ENCODE measurements around the gene TPCN1.

Gene TPCN1

GRCh38 chr12:113253532-113254285 lies 32.4 kb downstream of the TPCN1 start:
- DNase-seq (ENCODE audit: extremely low spot score, insufficient read length, low read depth) (no peak), FAIRE-seq (no peak)

GRCh38 chr12:113254298-113254697 lies 33.0 kb downstream of the TPCN1 start:
- DNase-seq (ENCODE audit: extremely low spot score, insufficient read length, low read depth) (no peak), FAIRE-seq (no peak)

- FAIRE-seq: no peak
- DNase-seq (ENCODE audit: extremely low spot score, insufficient read length, low read depth): no peak
These were observed 36.3 kb downstream of the TPCN1 start for GRCh38 chr12:113257564-113257963.

- DNase-seq (ENCODE audit: extremely low spot score, insufficient read length, low read depth) (no peak), FAIRE-seq (no peak)
These were observed 38.9 kb downstream of the TPCN1 start for GRCh38 chr12:113260127-113260526.

- FAIRE-seq: no peak
- no peak for DNase-seq (ENCODE audit: extremely low spot score, insufficient read length, low read depth)
These were observed 39.5 kb downstream of the TPCN1 start for GRCh38 chr12:113260636-113261300.

- DNase-seq (ENCODE audit: extremely low spot score, insufficient read length, low read depth) (no peak), FAIRE-seq (peak; percentile 60)
These were observed 40.7 kb downstream of the TPCN1 start for GRCh38 chr12:113261847-113262470.

GRCh38 chr12:113262710-113263109 lies 41.4 kb downstream of the TPCN1 start:
- FAIRE-seq (no peak), DNase-seq (ENCODE audit: extremely low spot score, insufficient read length, low read depth) (no peak)

GRCh38 chr12:113263431-113263963 lies 42.2 kb downstream of the TPCN1 start:
- DNase-seq (ENCODE audit: extremely low spot score, insufficient read length, low read depth): no peak
- FAIRE-seq: no peak

- FAIRE-seq: no peak
- no peak for DNase-seq (ENCODE audit: extremely low spot score, insufficient read length, low read depth)
These were observed 45.0 kb downstream of the TPCN1 start for GRCh38 chr12:113266106-113266895.

GRCh38 chr12:113267621-113268020 lies 46.4 kb downstream of the TPCN1 start:
- no peak for FAIRE-seq
- DNase-seq (ENCODE audit: extremely low spot score, insufficient read length, low read depth): no peak

GRCh38 chr12:113268136-113268535 lies 46.9 kb downstream of the TPCN1 start:
- DNase-seq (ENCODE audit: extremely low spot score, insufficient read length, low read depth) (no peak), FAIRE-seq (no peak)

GRCh38 chr12:113268621-113269020 lies 47.4 kb downstream of the TPCN1 start:
- no peak for FAIRE-seq
- DNase-seq (ENCODE audit: extremely low spot score, insufficient read length, low read depth): no peak

GRCh38 chr12:113269257-113269943 lies 48.1 kb downstream of the TPCN1 start:
- no peak for DNase-seq (ENCODE audit: extremely low spot score, insufficient read length, low read depth)
- no peak for FAIRE-seq

GRCh38 chr12:113270709-113271009 lies 49.4 kb downstream of the TPCN1 start:
- DNase-seq (ENCODE audit: extremely low spot score, insufficient read length, low read depth) (no peak), FAIRE-seq (no peak)

- FAIRE-seq: no peak
These were observed 50.2 kb downstream of the TPCN1 start for GRCh38 chr12:113271466-113271852.

GRCh38 chr12:113271853-113272561 lies 50.7 kb downstream of the TPCN1 start:
- FAIRE-seq (peak; percentile 9), DNase-seq (ENCODE audit: extremely low spot score, insufficient read length, low read depth) (no peak)

More at GRCh38 chr12:113271466-113271852, 50.2 kb downstream of the TPCN1 start:
- DNase-seq (ENCODE audit: extremely low spot score, insufficient read length, low read depth): no peak

- DNase-seq (ENCODE audit: extremely low spot score, insufficient read length, low read depth): no peak
- FAIRE-seq: no peak
These were observed 51.9 kb downstream of the TPCN1 start for GRCh38 chr12:113273053-113273725.

GRCh38 chr12:113274848-113275247 lies 53.6 kb downstream of the TPCN1 start:
- FAIRE-seq (no peak), DNase-seq (ENCODE audit: extremely low spot score, insufficient read length, low read depth) (no peak)

GRCh38 chr12:113276306-113276705 lies 55.0 kb downstream of the TPCN1 start:
- FAIRE-seq (no peak), DNase-seq (ENCODE audit: extremely low spot score, insufficient read length, low read depth) (no peak)

Data from GM18507 (cell line).